IMR-90 (cell line): ENCODE measurements around the gene NACC1. TPM values are rescaled to one million over a fixed set of nuclear protein-coding genes. Genes with fewer than 3 reads are reported as not detected.
A peak's percentile ranks its signal among the peaks of the same experiment; 100 is the strongest.

Source experiments
- ATAC-seq: fragments of 200-7000 bp; cut with Tn5 transposase; 2 replicates; pipeline ENCODE4 v1.9.1; 2020; ENCODE audit warnings: low read depth, mild to moderate bottlenecking, moderate library complexity
- BruUV-seq: library from RNA; stranded (reverse); fragments of 400-500 nt; replicated peaks from 2 replicates; lab custom pipeline; 2021; lab: Mats Ljungman, UMichigan
- CTCF ChIA-PET: fragments of 300-600 bp; formaldehyde crosslinking; extraction: SDS; loops from one replicate; lab custom pipeline; 2021; ENCODE audit warnings: antibody characterized with exemption; lab: Yijun Ruan, JAX
- POLR2A ChIA-PET: fragments of 300-600 bp; sonication (Branson Sonifier 250); formaldehyde crosslinking; loops from one replicate; lab custom pipeline; 2022; ENCODE audit warnings: antibody characterized with exemption; ENCODE audit not compliant: unreplicated experiment; lab: Charles Lee
- DNase-seq: peaks from one replicate; pipeline ENCODE4 v3.0.0; 2013
- H2AFZ ChIP-seq: replicated peaks from 2 replicates; pipeline ENCODE3; 2013; ENCODE audit warnings: low read length, mild to moderate bottlenecking; ENCODE audit not compliant: poor library complexity
- H2AK5ac ChIP-seq: 2 replicates; pipeline ENCODE4 v1.6.1; 2013; ENCODE audit warnings: low read depth, low read length, inconsistent platforms
- H2AK9ac ChIP-seq: replicated peaks from 2 replicates; pipeline ENCODE3; 2013; ENCODE audit warnings: mild to moderate bottlenecking, low read depth, low read length, moderate library complexity; ENCODE audit not compliant: poor library complexity
- H2BK120ac ChIP-seq: 2 replicates; pipeline ENCODE4 v1.6.1; 2013; ENCODE audit warnings: low read depth, low read length, inconsistent platforms
- H2BK15ac ChIP-seq: 3 replicates; pipeline ENCODE4 v1.6.1; 2013; ENCODE audit warnings: low read depth, low read length, inconsistent platforms
- H2BK20ac ChIP-seq: 2 replicates; pipeline ENCODE4 v1.6.1; 2013; ENCODE audit warnings: low read depth, mild to moderate bottlenecking, inconsistent platforms, low read length, moderate library complexity
- H2BK5ac ChIP-seq: 2 replicates; pipeline ENCODE4 v1.6.1; 2013; ENCODE audit warnings: mild to moderate bottlenecking, low read depth, low read length, inconsistent platforms; ENCODE audit not compliant: poor library complexity, severe bottlenecking
- H3K14ac ChIP-seq: replicated peaks from 2 replicates; pipeline ENCODE4 v1.6.1; 2013; ENCODE audit warnings: low read depth, low read length, inconsistent platforms
- H3K18ac ChIP-seq: 2 replicates; pipeline ENCODE4 v1.6.1; 2013; ENCODE audit warnings: low read depth, low read length, control low read depth
- H3K23ac ChIP-seq: 2 replicates; pipeline ENCODE4 v1.6.1; 2013; ENCODE audit warnings: low read depth, low read length, inconsistent platforms
- H3K27ac ChIP-seq: 2 replicates; pipeline ENCODE4 v1.5.1; 2013; ENCODE audit warnings: mild to moderate bottlenecking, control low read depth, low read length; ENCODE audit not compliant: insufficient read depth
- H3K27me3 ChIP-seq: 2 replicates; pipeline ENCODE4 v1.6.1; 2013; ENCODE audit warnings: low read length; ENCODE audit not compliant: control insufficient read depth, insufficient read depth
- H3K36me3 ChIP-seq: 2 replicates; pipeline ENCODE4 v1.6.1; 2013; ENCODE audit warnings: low read length, mixed read lengths; ENCODE audit not compliant: control insufficient read depth, insufficient read depth
- H3K4ac ChIP-seq: 2 replicates; pipeline ENCODE4 v1.6.1; 2013; ENCODE audit warnings: low read depth, low read length, inconsistent platforms
- H3K4me1 ChIP-seq: 2 replicates; pipeline ENCODE4 v1.6.1; 2013; ENCODE audit warnings: low read length, mixed read lengths; ENCODE audit not compliant: control insufficient read depth, insufficient read depth
- H3K4me2 ChIP-seq: 2 replicates; pipeline ENCODE4 v1.6.1; 2013; ENCODE audit warnings: low read depth, mild to moderate bottlenecking, control low read depth, low read length, moderate library complexity
- H3K4me3 ChIP-seq: 2 replicates; pipeline ENCODE4 v1.5.1; 2013; ENCODE audit warnings: low read depth, mild to moderate bottlenecking, control low read depth, low read length, moderate library complexity; ENCODE audit not compliant: insufficient read depth
- H3K56ac ChIP-seq: 2 replicates; pipeline ENCODE4 v1.6.1; 2013; ENCODE audit warnings: low read length, inconsistent platforms; ENCODE audit not compliant: insufficient read depth; ENCODE audit errors: extremely low read depth
- H3K79me1 ChIP-seq, 2 experiments: 2 replicates each; pipeline ENCODE4 v1.6.1; 2013; ENCODE audit warnings: low read length in 2 of 2, inconsistent platforms in 1 of 2, low read depth in 1 of 2
- H3K9ac ChIP-seq: 2 replicates; pipeline ENCODE4 v1.6.1; 2013; ENCODE audit warnings: low read depth, low read length, control low read depth
- H3K9me1 ChIP-seq: 2 replicates; pipeline ENCODE4 v1.6.1; 2013; ENCODE audit warnings: low read length, inconsistent platforms; ENCODE audit not compliant: insufficient read depth
- H3K9me3 ChIP-seq: 2 replicates; pipeline ENCODE4 v1.6.1; 2013; ENCODE audit warnings: low read length; ENCODE audit not compliant: control insufficient read depth, insufficient read depth
- H4K20me1 ChIP-seq: 2 replicates; pipeline ENCODE4 v1.6.1; 2013; ENCODE audit warnings: low read length, inconsistent platforms; ENCODE audit not compliant: insufficient read depth
- H4K5ac ChIP-seq: 2 replicates; pipeline ENCODE4 v1.6.1; 2013; ENCODE audit warnings: mild to moderate bottlenecking, low read depth, low read length, control low read depth
- H4K8ac ChIP-seq, 2 experiments: 2 replicates each; pipeline ENCODE4 v1.6.1; 2013; ENCODE audit warnings: low read depth in 2 of 2, low read length in 2 of 2, control low read depth in 1 of 2, inconsistent platforms in 1 of 2
- H4K91ac ChIP-seq: 2 replicates; pipeline ENCODE4 v1.6.1; 2013; ENCODE audit warnings: low read depth, low read length, inconsistent platforms; ENCODE audit not compliant: insufficient read depth
- BHLHE40 ChIP-seq: fragments of 150-350 bp; IDR thresholded peaks from 2 replicates; pipeline ENCODE4 v1.6.1; 2016; ENCODE audit warnings: mild to moderate bottlenecking, low read depth, low read length
- CEBPB ChIP-seq: IDR thresholded peaks from 2 replicates; pipeline ENCODE4 v1.6.1; 2012; ENCODE audit warnings: low read depth, low read length, improper control_type of control experiment
- CHD1 ChIP-seq: IDR thresholded peaks from 2 replicates; pipeline ENCODE4 v1.6.1; 2012; ENCODE audit warnings: low read depth, low read length, improper control_type of control experiment
- FOS ChIP-seq: fragments of 150-350 bp; IDR thresholded peaks from 2 replicates; pipeline ENCODE4 v1.6.1; 2016; ENCODE audit warnings: low read depth, low read length
- MAFK ChIP-seq: IDR thresholded peaks from 2 replicates; pipeline ENCODE4 v1.6.1; 2012; ENCODE audit warnings: low read depth, low read length, improper control_type of control experiment
- MAZ ChIP-seq: IDR thresholded peaks from 2 replicates; pipeline ENCODE4 v1.6.1; 2012; ENCODE audit warnings: low read depth, mild to moderate bottlenecking, low read length, improper control_type of control experiment, moderate library complexity, borderline replicate concordance
- MXI1 ChIP-seq: IDR thresholded peaks from 2 replicates; pipeline ENCODE4 v1.6.1; 2012; ENCODE audit warnings: low read depth, mild to moderate bottlenecking, low read length, moderate library complexity, borderline replicate concordance
- NFE2L2 ChIP-seq: fragments of 150-350 bp; IDR thresholded peaks from 2 replicates; pipeline ENCODE4 v1.6.1; 2016; ENCODE audit warnings: low read depth, mild to moderate bottlenecking, low read length
- POLR2A ChIP-seq: IDR thresholded peaks from 2 replicates; pipeline ENCODE4 v1.6.1; 2012; ENCODE audit warnings: mild to moderate bottlenecking, low read depth, low read length
- RAD21 ChIP-seq: IDR thresholded peaks from 2 replicates; pipeline ENCODE4 v1.6.1; 2012; ENCODE audit warnings: low read length, improper control_type of control experiment
- RCOR1 ChIP-seq: IDR thresholded peaks from 2 replicates; pipeline ENCODE4 v1.6.1; 2012; ENCODE audit warnings: mild to moderate bottlenecking, low read length, improper control_type of control experiment; ENCODE audit not compliant: insufficient replicate concordance
- RFX5 ChIP-seq: IDR thresholded peaks from 2 replicates; pipeline ENCODE4 v1.8.0; 2012; ENCODE audit warnings: low read depth, mild to moderate bottlenecking, low read length, moderate library complexity
- SMC3 ChIP-seq: fragments of 150-350 bp; IDR thresholded peaks from 2 replicates; pipeline ENCODE4 v1.6.1; 2016; ENCODE audit warnings: low read depth, mild to moderate bottlenecking, antibody characterized with exemption, low read length, moderate library complexity
- WGBS, 2 experiments: methylation state at CpG; one replicate each; pipeline versions ENCODE4 v1.1.5 to v1.1.7; 2013; ENCODE audit warnings: missing lambda C conversion rate in 2 of 2; ENCODE audit not compliant: insufficient read length in 1 of 2; ENCODE audit errors: extremely low coverage in 2 of 2; 5-methylcytosine and 5-hydroxymethylcytosine counted together
- dilution Hi-C: fragments of 300-500 bp; cut with HindIII; formaldehyde crosslinking; loops from one replicate; pipeline ENCODE4 v1.14.3; 2018; ENCODE audit warnings: low sequenced_read_pairs; ENCODE audit not compliant: unreplicated experiment
- in situ Hi-C: fragments of 300-500 bp; cut with MboI; formaldehyde crosslinking; loops from 3 replicates; pipeline ENCODE4 v1.14.3; 2019; ENCODE audit warnings: low sequenced_read_pairs, inconsistent platforms, mixed read lengths
- intact Hi-C: fragments of 100-400 bp; cut with micrococcal nuclease; formaldehyde crosslinking; loops from 2 replicates; pipeline ENCODE4 v1.10.0; 2022
- polyA plus RNA-seq, 3 experiments: library from polyadenylated mRNA; depleted of rRNA; stranded (reverse); fragments of >200 nt; gene quantifications; 2 replicates each; pipeline ENCODE4 v1.2.3, GENCODE V29; 2012; ENCODE audit warnings: low replicate concordance in 1 of 3
- total RNA-seq: library from RNA; depleted of rRNA; stranded (reverse); fragments of >200 nt; gene quantifications from 2 replicates; pipeline ENCODE4 v1.2.3, GENCODE V29; 2012
- TF ChIP-seq, protein P1 (sequence below): fragments of 150-350 bp; IDR thresholded peaks from 2 replicates; pipeline ENCODE4 v1.6.1; 2016; ENCODE audit warnings: low read depth, mild to moderate bottlenecking, low read length, moderate library complexity, borderline replicate concordance
- TF ChIP-seq, protein P2 (sequence below): fragments of 150-350 bp; IDR thresholded peaks from 2 replicates; pipeline ENCODE4 v1.6.1; 2017; ENCODE audit warnings: mild to moderate bottlenecking, antibody characterized with exemption, low read length, low read depth

NACC1 gene
- total and polyA plus RNA-seq, 2 of the 4 experiments (the other 2 are of a cell fraction): 42.5 to 181 TPM

DNA sequence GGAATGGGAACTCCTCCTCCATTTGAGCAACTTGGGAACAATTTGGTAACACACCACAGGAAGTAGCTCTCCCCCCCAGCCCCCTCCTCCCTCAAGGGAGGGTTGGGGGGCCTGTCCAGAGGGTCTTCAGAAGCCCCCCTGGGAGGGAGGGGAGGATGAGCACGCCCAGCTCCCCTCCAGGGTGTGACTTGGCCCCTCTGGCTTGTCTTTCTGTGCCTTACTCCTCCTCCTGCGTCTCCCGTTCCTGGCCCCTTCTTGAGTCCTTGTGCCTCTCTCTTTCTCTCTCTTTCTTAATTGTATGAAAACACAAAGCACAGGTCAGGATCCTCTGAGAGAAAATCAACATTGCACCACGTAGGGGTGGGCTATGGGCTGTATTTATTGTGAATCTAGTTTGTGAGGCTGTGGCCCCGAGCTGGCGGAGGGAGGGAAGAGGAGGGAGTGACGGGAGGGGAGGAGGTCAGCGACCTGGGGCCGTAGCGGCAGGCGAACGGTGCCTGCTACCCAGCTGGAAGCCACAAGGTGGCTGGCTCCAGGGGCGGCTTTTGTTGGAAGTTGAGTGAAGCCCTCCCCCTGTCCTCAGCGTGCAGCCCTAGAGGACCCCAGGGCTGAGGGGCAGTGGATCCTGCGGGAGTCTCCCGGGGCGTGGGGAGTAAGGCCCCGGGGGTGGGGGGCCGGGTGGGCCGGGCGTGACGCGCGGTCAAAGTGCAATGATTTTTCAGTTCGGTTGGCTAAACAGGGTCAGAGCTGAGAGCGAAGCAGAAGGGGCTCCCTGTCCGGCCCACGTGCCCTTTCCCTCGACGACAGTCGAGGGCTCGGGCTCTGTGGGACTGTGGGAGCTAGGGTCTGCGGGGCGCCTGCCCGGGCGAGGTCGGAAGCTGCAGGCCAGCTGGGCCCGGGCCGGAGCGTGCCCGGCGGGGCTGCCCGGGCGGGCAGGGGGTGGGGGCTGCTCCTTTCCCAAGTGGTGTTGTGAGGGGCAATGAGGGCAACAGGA lies 21.8 kb upstream of the NACC1 start:
- H3K4me1 ChIP-seq: peaks cover 7% of the 10 kb centered on the region; the same call in 1 of the 2 replicates
- CTCF ChIA-PET: interaction anchor here (0.5 to 0.6 kb wide), 2 partner anchors 38 to 83 kb away, joined by 3 read pairs; no protein-coding TSS in a partner anchor
- no peak overlapping the region for H3K4me3 ChIP-seq
- no peak overlapping the region for H3K4me2 ChIP-seq
- dilution Hi-C loops: no loop called here
- no peak overlapping the region for H3K23ac ChIP-seq
- H2AK5ac ChIP-seq: no peak overlapping the region
- no peak overlapping the region for H4K91ac ChIP-seq
- H3K14ac ChIP-seq: no peak overlapping the region
- H2AK9ac ChIP-seq: peak overlapping the region; percentile 32
- no peak overlapping the region for H2BK5ac ChIP-seq
- peaks cover 6% of the 10 kb centered on the region; the same call in 1 of the 2 replicates for H3K36me3 ChIP-seq
- H3K9me1 ChIP-seq: 0 out of 2 replicates have a peak, but pooled peaks cover 4% of the 10 kb centered on the region
- in situ Hi-C loops: no loop called here
- POLR2A ChIA-PET: no interaction called here
- WGBS, 2 experiments: 79% methylated on average over 14 of the region's 44 CpGs; no CpG with 5 or more reads in 1 of the 2 experiments
- intact Hi-C loops: no loop called here
- no peak overlapping the region; the same call in 1 of the 2 replicates for H2BK20ac ChIP-seq
- DNase-seq (no peak), ATAC-seq (no peak)
- H3K9ac ChIP-seq: no peak overlapping the region
- no peak overlapping the region for H2AFZ ChIP-seq
- no peak overlapping the region for H3K4ac ChIP-seq
- no peak overlapping the region for H4K5ac ChIP-seq
- no peaks in the 10 kb centered on the region for H3K9me3 ChIP-seq
- no TSS peak for BruUV-seq
- H2BK120ac ChIP-seq: no peak overlapping the region
- H3K79me1 ChIP-seq: 0 out of 4 replicates have a peak, but pooled peaks cover 0 to 6% of the 10 kb centered on the region in 2 experiments
- no peak overlapping the region for H3K56ac ChIP-seq
- no peak overlapping the region for H2BK15ac ChIP-seq
- no peaks in the 10 kb centered on the region for H3K27me3 ChIP-seq
- no peak overlapping the region for H3K27ac ChIP-seq
- H4K20me1 ChIP-seq: peaks cover 15% of the 10 kb centered on the region
- no peak overlapping the region for H4K8ac ChIP-seq
- no peak overlapping the region for H3K18ac ChIP-seq
- TF ChIP-seq CEBPB (no peak), SMC3 (no peak), RCOR1 (no peak), POLR2A (no peak), MAFK (no peak), RAD21 (no peak), MAZ (no peak), NFE2L2 (no peak), RFX5 (no peak), MXI1 (no peak), CHD1 (no peak), FOS (no peak), BHLHE40 (no peak)
- TF ChIP-seq, protein P1, sequence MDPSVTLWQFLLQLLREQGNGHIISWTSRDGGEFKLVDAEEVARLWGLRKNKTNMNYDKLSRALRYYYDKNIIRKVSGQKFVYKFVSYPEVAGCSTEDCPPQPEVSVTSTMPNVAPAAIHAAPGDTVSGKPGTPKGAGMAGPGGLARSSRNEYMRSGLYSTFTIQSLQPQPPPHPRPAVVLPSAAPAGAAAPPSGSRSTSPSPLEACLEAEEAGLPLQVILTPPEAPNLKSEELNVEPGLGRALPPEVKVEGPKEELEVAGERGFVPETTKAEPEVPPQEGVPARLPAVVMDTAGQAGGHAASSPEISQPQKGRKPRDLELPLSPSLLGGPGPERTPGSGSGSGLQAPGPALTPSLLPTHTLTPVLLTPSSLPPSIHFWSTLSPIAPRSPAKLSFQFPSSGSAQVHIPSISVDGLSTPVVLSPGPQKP: no peak
- TF ChIP-seq, protein P2, sequence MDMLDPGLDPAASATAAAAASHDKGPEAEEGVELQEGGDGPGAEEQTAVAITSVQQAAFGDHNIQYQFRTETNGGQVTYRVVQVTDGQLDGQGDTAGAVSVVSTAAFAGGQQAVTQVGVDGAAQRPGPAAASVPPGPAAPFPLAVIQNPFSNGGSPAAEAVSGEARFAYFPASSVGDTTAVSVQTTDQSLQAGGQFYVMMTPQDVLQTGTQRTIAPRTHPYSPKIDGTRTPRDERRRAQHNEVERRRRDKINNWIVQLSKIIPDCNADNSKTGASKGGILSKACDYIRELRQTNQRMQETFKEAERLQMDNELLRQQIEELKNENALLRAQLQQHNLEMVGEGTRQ: no peak
